Measurements from ENCODE around the gene AADACL2.

AADACL2 gene

GRCh38 chr3:151733613-151734012 is at the start of gene AADACL2:
Gene AADACL2 (plus strand): TSS chr3:151733927. CDS start chr3:151734036, 109 bp downstream.
- Histone ChIP-seq H3K27ac (ENCODE audit: low read depth, low read length) (no peak within 1 kb of the TSS), H3K9ac (ENCODE audit: low read depth in 1 of 2, low read length in 2 of 2) (no peak within 1 kb of the TSS), H3K27me3 (ENCODE audit: control insufficient read depth in 1 of 2, insufficient read depth in 2 of 2, low read length in 2 of 2) (no peaks in the 10 kb centered on the region), H3K9me3 (ENCODE audit: control insufficient read depth in 1 of 2, low read length in 2 of 2) (no peaks in the 10 kb centered on the region), H3K4me3 (ENCODE audit: low read depth in 1 of 2, low read length in 2 of 2) (no peak within 1 kb of the TSS), H3K4me1 (ENCODE audit: control insufficient read depth in 1 of 2, insufficient read depth in 2 of 2, low read length in 2 of 2) (no peaks in the 10 kb centered on the region), H3K36me3 (ENCODE audit: control insufficient read depth in 1 of 2, insufficient read depth in 2 of 2, low read length in 2 of 2) (no peaks in the 10 kb centered on the region)

GRCh38 chr3:151684094-151684493 is 49.6 kb upstream of the AADACL2 start:
- no peaks in the 10 kb centered on the region for H3K9me3 ChIP-seq (ENCODE audit: control insufficient read depth in 1 of 2, low read length in 2 of 2)
- H3K36me3 ChIP-seq (ENCODE audit: control insufficient read depth in 1 of 2, insufficient read depth in 2 of 2, low read length in 2 of 2), result no peaks in the 10 kb centered on the region
- H3K27ac ChIP-seq (ENCODE audit: low read depth, low read length), result no peak overlapping the region
- no peak overlapping the region for H3K4me3 ChIP-seq (ENCODE audit: low read depth in 1 of 2, low read length in 2 of 2)
- no peak overlapping the region for H3K9ac ChIP-seq (ENCODE audit: low read depth in 1 of 2, low read length in 2 of 2)
- peaks cover 0 to 4% of the 10 kb centered on the region in 2 donors for H3K4me1 ChIP-seq (ENCODE audit: control insufficient read depth in 1 of 2, insufficient read depth in 2 of 2, low read length in 2 of 2)
- no peaks in the 10 kb centered on the region for H3K27me3 ChIP-seq (ENCODE audit: control insufficient read depth in 1 of 2, insufficient read depth in 2 of 2, low read length in 2 of 2)

- H3K36me3 ChIP-seq (ENCODE audit: control insufficient read depth in 1 of 2, insufficient read depth in 2 of 2, low read length in 2 of 2), result no peaks in the 10 kb centered on the region
- H3K9me3 ChIP-seq (ENCODE audit: control insufficient read depth in 1 of 2, low read length in 2 of 2), result no peaks in the 10 kb centered on the region
- no peaks in the 10 kb centered on the region for H3K27me3 ChIP-seq (ENCODE audit: control insufficient read depth in 1 of 2, insufficient read depth in 2 of 2, low read length in 2 of 2)
- no peak overlapping the region for H3K4me3 ChIP-seq (ENCODE audit: low read depth in 1 of 2, low read length in 2 of 2)
- peaks cover 0 to 4% of the 10 kb centered on the region in 2 donors for H3K4me1 ChIP-seq (ENCODE audit: control insufficient read depth in 1 of 2, insufficient read depth in 2 of 2, low read length in 2 of 2)
- H3K9ac ChIP-seq (ENCODE audit: low read depth in 1 of 2, low read length in 2 of 2), result no peak overlapping the region
- no peak overlapping the region for H3K27ac ChIP-seq (ENCODE audit: low read depth, low read length)
Observed at GRCh38 chr3:151686257-151686656, 47.5 kb upstream of the AADACL2 start.

- H3K9ac ChIP-seq (ENCODE audit: low read depth in 1 of 2, low read length in 2 of 2), result no peak overlapping the region
- H3K4me1 ChIP-seq (ENCODE audit: control insufficient read depth in 1 of 2, insufficient read depth in 2 of 2, low read length in 2 of 2), result peaks cover 0 to 4% of the 10 kb centered on the region in 2 donors
- H3K9me3 ChIP-seq (ENCODE audit: control insufficient read depth in 1 of 2, low read length in 2 of 2), result no peaks in the 10 kb centered on the region
- no peaks in the 10 kb centered on the region for H3K36me3 ChIP-seq (ENCODE audit: control insufficient read depth in 1 of 2, insufficient read depth in 2 of 2, low read length in 2 of 2)
- no peaks in the 10 kb centered on the region for H3K27me3 ChIP-seq (ENCODE audit: control insufficient read depth in 1 of 2, insufficient read depth in 2 of 2, low read length in 2 of 2)
- no peak overlapping the region for H3K27ac ChIP-seq (ENCODE audit: low read depth, low read length)
- H3K4me3 ChIP-seq (ENCODE audit: low read depth in 1 of 2, low read length in 2 of 2), result peak overlapping the region in 1 of 2 donors; percentile 17
Observed at GRCh38 chr3:151687076-151687475, 46.7 kb upstream of the AADACL2 start.

GRCh38 chr3:151688571-151688970 is 45.2 kb upstream of the AADACL2 start:
- peaks cover 0 to 4% of the 10 kb centered on the region in 2 donors for H3K4me1 ChIP-seq (ENCODE audit: control insufficient read depth in 1 of 2, insufficient read depth in 2 of 2, low read length in 2 of 2)
- H3K27me3 ChIP-seq (ENCODE audit: control insufficient read depth in 1 of 2, insufficient read depth in 2 of 2, low read length in 2 of 2), result no peaks in the 10 kb centered on the region
- H3K4me3 ChIP-seq (ENCODE audit: low read depth in 1 of 2, low read length in 2 of 2), result no peak overlapping the region

GRCh38 chr3:151690645-151691044 is 43.1 kb upstream of the AADACL2 start:
- Histone ChIP-seq H3K4me1 (ENCODE audit: control insufficient read depth in 1 of 2, insufficient read depth in 2 of 2, low read length in 2 of 2) (peaks cover 0 to 4% of the 10 kb centered on the region in 2 donors), H3K9me3 (ENCODE audit: control insufficient read depth in 1 of 2, low read length in 2 of 2) (no peaks in the 10 kb centered on the region), H3K27ac (ENCODE audit: low read depth, low read length) (no peak overlapping the region)

More at GRCh38 chr3:151688571-151688970, 45.2 kb upstream of the AADACL2 start:
- Histone ChIP-seq H3K27ac (ENCODE audit: low read depth, low read length) (no peak overlapping the region), H3K36me3 (ENCODE audit: control insufficient read depth in 1 of 2, insufficient read depth in 2 of 2, low read length in 2 of 2) (no peaks in the 10 kb centered on the region), H3K9ac (ENCODE audit: low read depth in 1 of 2, low read length in 2 of 2) (no peak overlapping the region), H3K9me3 (ENCODE audit: control insufficient read depth in 1 of 2, low read length in 2 of 2) (no peaks in the 10 kb centered on the region)

GRCh38 chr3:151697496-151697895 is 36.2 kb upstream of the AADACL2 start:
- H3K4me3 ChIP-seq (ENCODE audit: low read depth in 1 of 2, low read length in 2 of 2), result no peak overlapping the region
- no peaks in the 10 kb centered on the region for H3K36me3 ChIP-seq (ENCODE audit: control insufficient read depth in 1 of 2, insufficient read depth in 2 of 2, low read length in 2 of 2)
- H3K9ac ChIP-seq (ENCODE audit: low read depth in 1 of 2, low read length in 2 of 2), result no peak overlapping the region
- H3K27ac ChIP-seq (ENCODE audit: low read depth, low read length), result no peak overlapping the region
- H3K27me3 ChIP-seq (ENCODE audit: control insufficient read depth in 1 of 2, insufficient read depth in 2 of 2, low read length in 2 of 2), result no peaks in the 10 kb centered on the region
- peaks cover 0 to 6% of the 10 kb centered on the region in 2 donors for H3K9me3 ChIP-seq (ENCODE audit: control insufficient read depth in 1 of 2, low read length in 2 of 2)
- no peaks in the 10 kb centered on the region for H3K4me1 ChIP-seq (ENCODE audit: control insufficient read depth in 1 of 2, insufficient read depth in 2 of 2, low read length in 2 of 2)

More at GRCh38 chr3:151690645-151691044, 43.1 kb upstream of the AADACL2 start:
- Histone ChIP-seq H3K36me3 (ENCODE audit: control insufficient read depth in 1 of 2, insufficient read depth in 2 of 2, low read length in 2 of 2) (no peaks in the 10 kb centered on the region), H3K4me3 (ENCODE audit: low read depth in 1 of 2, low read length in 2 of 2) (no peak overlapping the region), H3K9ac (ENCODE audit: low read depth in 1 of 2, low read length in 2 of 2) (no peak overlapping the region), H3K27me3 (ENCODE audit: control insufficient read depth in 1 of 2, insufficient read depth in 2 of 2, low read length in 2 of 2) (no peaks in the 10 kb centered on the region)

- Histone ChIP-seq H3K36me3 (ENCODE audit: control insufficient read depth in 1 of 2, insufficient read depth in 2 of 2, low read length in 2 of 2) (no peaks in the 10 kb centered on the region), H3K27me3 (ENCODE audit: control insufficient read depth in 1 of 2, insufficient read depth in 2 of 2, low read length in 2 of 2) (no peaks in the 10 kb centered on the region), H3K4me1 (ENCODE audit: control insufficient read depth in 1 of 2, insufficient read depth in 2 of 2, low read length in 2 of 2) (no peaks in the 10 kb centered on the region), H3K27ac (ENCODE audit: low read depth, low read length) (no peak overlapping the region), H3K9me3 (ENCODE audit: control insufficient read depth in 1 of 2, low read length in 2 of 2) (no peaks in the 10 kb centered on the region), H3K9ac (ENCODE audit: low read depth in 1 of 2, low read length in 2 of 2) (no peak overlapping the region), H3K4me3 (ENCODE audit: low read depth in 1 of 2, low read length in 2 of 2) (no peak overlapping the region)
Observed at GRCh38 chr3:151707216-151707615, 26.5 kb upstream of the AADACL2 start.

- H3K9ac ChIP-seq (ENCODE audit: low read depth in 1 of 2, low read length in 2 of 2), result no peak overlapping the region
Observed at GRCh38 chr3:151708868-151709267, 24.9 kb upstream of the AADACL2 start.

GRCh38 chr3:151709847-151710246 is 23.9 kb upstream of the AADACL2 start:
- Histone ChIP-seq H3K4me3 (ENCODE audit: low read depth in 1 of 2, low read length in 2 of 2) (no peak overlapping the region), H3K4me1 (ENCODE audit: control insufficient read depth in 1 of 2, insufficient read depth in 2 of 2, low read length in 2 of 2) (no peaks in the 10 kb centered on the region), H3K27ac (ENCODE audit: low read depth, low read length) (no peak overlapping the region), H3K27me3 (ENCODE audit: control insufficient read depth in 1 of 2, insufficient read depth in 2 of 2, low read length in 2 of 2) (no peaks in the 10 kb centered on the region), H3K9me3 (ENCODE audit: control insufficient read depth in 1 of 2, low read length in 2 of 2) (no peaks in the 10 kb centered on the region), H3K36me3 (ENCODE audit: control insufficient read depth in 1 of 2, insufficient read depth in 2 of 2, low read length in 2 of 2) (no peaks in the 10 kb centered on the region), H3K9ac (ENCODE audit: low read depth in 1 of 2, low read length in 2 of 2) (no peak overlapping the region)

More at GRCh38 chr3:151708868-151709267, 24.9 kb upstream of the AADACL2 start:
- Histone ChIP-seq H3K9me3 (ENCODE audit: control insufficient read depth in 1 of 2, low read length in 2 of 2) (no peaks in the 10 kb centered on the region), H3K27ac (ENCODE audit: low read depth, low read length) (no peak overlapping the region), H3K4me3 (ENCODE audit: low read depth in 1 of 2, low read length in 2 of 2) (no peak overlapping the region), H3K36me3 (ENCODE audit: control insufficient read depth in 1 of 2, insufficient read depth in 2 of 2, low read length in 2 of 2) (no peaks in the 10 kb centered on the region), H3K27me3 (ENCODE audit: control insufficient read depth in 1 of 2, insufficient read depth in 2 of 2, low read length in 2 of 2) (no peaks in the 10 kb centered on the region), H3K4me1 (ENCODE audit: control insufficient read depth in 1 of 2, insufficient read depth in 2 of 2, low read length in 2 of 2) (no peaks in the 10 kb centered on the region)

- Histone ChIP-seq H3K27me3 (ENCODE audit: control insufficient read depth in 1 of 2, insufficient read depth in 2 of 2, low read length in 2 of 2) (no peaks in the 10 kb centered on the region), H3K4me1 (ENCODE audit: control insufficient read depth in 1 of 2, insufficient read depth in 2 of 2, low read length in 2 of 2) (no peaks in the 10 kb centered on the region), H3K9ac (ENCODE audit: low read depth in 1 of 2, low read length in 2 of 2) (no peak overlapping the region), H3K27ac (ENCODE audit: low read depth, low read length) (no peak overlapping the region), H3K9me3 (ENCODE audit: control insufficient read depth in 1 of 2, low read length in 2 of 2) (no peaks in the 10 kb centered on the region), H3K4me3 (ENCODE audit: low read depth in 1 of 2, low read length in 2 of 2) (no peak overlapping the region), H3K36me3 (ENCODE audit: control insufficient read depth in 1 of 2, insufficient read depth in 2 of 2, low read length in 2 of 2) (no peaks in the 10 kb centered on the region)
Observed at GRCh38 chr3:151721294-151721693, 12.4 kb upstream of the AADACL2 start.
